ENCODE data around the gene ASIC4. TPM values are rescaled to one million over a fixed set of nuclear protein-coding genes. Genes with fewer than 3 reads are reported as not detected.

ASIC4 gene
- total and polyA plus RNA-seq, 2 of the 13 experiments (the other 11 are each of a cell fraction or from before 2014, with no cell fraction given): 0.03 TPM; not detected in 1

- TF ChIP-seq RARG (CRISPR knock-in tag; IDR thresholded peaks at IDR 0.05; ENCODE audit: low read depth) (no peak), ZNF576 (CRISPR knock-in tag; IDR thresholded peaks at IDR 0.05) (no peak; the same call in 1 of the 2 replicates), GTF3A (CRISPR knock-in tag; conservative IDR thresholded peaks at IDR 0.05) (0 out of 2 replicates have a peak, but pooled peaks have one; percentile 23), ZKSCAN1 (IDR thresholded peaks at IDR 0.05; ENCODE audit: low read length) (0 out of 2 replicates have a peak, but pooled peaks have one; percentile 50), ZSCAN30 (CRISPR knock-in tag; IDR thresholded peaks at IDR 0.05) (peak; percentile 45; the same call in 1 of the 2 replicates), ZNF569 (CRISPR knock-in tag; IDR thresholded peaks at IDR 0.05; ENCODE audit: borderline replicate concordance) (0 out of 2 replicates have a peak, but pooled peaks have one; percentile 47), ZNF296 (CRISPR knock-in tag; conservative IDR thresholded peaks at IDR 0.05) (no peak; the same call in 1 of the 2 replicates), E2F2 (CRISPR knock-in tag; IDR thresholded peaks at IDR 0.05; ENCODE audit: borderline replicate concordance) (peak; percentile 89; the same call in 1 of the 2 replicates), TMF1 (CRISPR knock-in tag; IDR thresholded peaks at IDR 0.05; ENCODE audit: low read depth) (no peak; the same call in 1 of the 2 replicates), ZNF788 (CRISPR knock-in tag; IDR thresholded peaks at IDR 0.05; ENCODE audit: borderline replicate concordance) (peak; percentile 43; the same call in 1 of the 2 replicates), BORCS8-MEF2B (CRISPR knock-in tag; IDR thresholded peaks at IDR 0.05) (peak; percentile 82), ZBTB4 (CRISPR knock-in tag; IDR thresholded peaks at IDR 0.05; ENCODE audit: borderline replicate concordance) (peak; percentile 81; the same call in 1 of the 2 replicates), MXD1 (CRISPR knock-in tag; IDR thresholded peaks at IDR 0.05) (peak; percentile 86; the same call in 1 of the 2 replicates), ZSCAN12 (CRISPR knock-in tag; IDR thresholded peaks at IDR 0.05) (peak; percentile 87; the same call in 1 of the 2 replicates), MEF2D (CRISPR knock-in tag; IDR thresholded peaks at IDR 0.05) (peak; percentile 57), ZNF460 (CRISPR knock-in tag; IDR thresholded peaks at IDR 0.05; ENCODE audit: borderline replicate concordance) (peak; percentile 32; the same call in 1 of the 2 replicates), ZNF354B (CRISPR knock-in tag; IDR thresholded peaks at IDR 0.05) (no peak; the same call in 1 of the 2 replicates), PAX8 (CRISPR knock-in tag; IDR thresholded peaks at IDR 0.05; ENCODE audit: borderline replicate concordance) (peak; percentile 88; the same call in 1 of the 2 replicates), CEBPG (CRISPR knock-in tag; IDR thresholded peaks at IDR 0.05) (0 out of 2 replicates have a peak, but pooled peaks have one; percentile 30), HOXA3 (CRISPR knock-in tag; IDR thresholded peaks at IDR 0.05) (peak; percentile 99), CSRNP2 (CRISPR knock-in tag; conservative IDR thresholded peaks at IDR 0.05; ENCODE audit: low read depth) (no peak), ZNF773 (CRISPR knock-in tag; IDR thresholded peaks at IDR 0.05; ENCODE audit: borderline replicate concordance) (peak; percentile 94)
These were observed 29.5 kb downstream of the ASIC4 start, which contains the start of the genes CHPF and TMEM198 (continued) for GRCh38 chr2:219543596-219544358.

Data from HepG2 (cell line).